T follicular helper cell (primary cell): Measurements from ENCODE around the gene VCX.
"Not testable (repeated sequence)": the region's sequence is repeated elsewhere in the genome, so short reads cannot be mapped to it uniquely, and the experiment has no call there.

Experiments used
- DNase-seq: peaks from one replicate; pipeline ENCODE4 v3.0.0-alpha.2; 2020; ENCODE audit warnings: low read depth
- total RNA-seq, 2 experiments: gene quantifications; one replicate each; lab custom pipeline; 2026; lab: John Stamatoyannopoulos, UW

VCX gene
- 0 reads per million in 2 experiments for total RNA-seq

GRCh38 chrX:7842871-7843270, at the start of gene VCX:
Gene VCX (plus strand): TSS chrX:7843171. CDS start chrX:7843204, 33 bp downstream.
- DNase-seq: not testable (repeated sequence)

- no peak for DNase-seq
Observed at GRCh38 chrX:7798327-7798726, 44.6 kb upstream of the VCX start.

- DNase-seq: no peak
Observed at GRCh38 chrX:7801711-7802110, 41.3 kb upstream of the VCX start.

GRCh38 chrX:7815166-7815805, 27.7 kb upstream of the VCX start:
- no peak for DNase-seq

GRCh38 chrX:7828594-7828993, 14.4 kb upstream of the VCX start:
- no peak for DNase-seq

GRCh38 chrX:7841084-7841805, 1.7 kb upstream of the VCX start:
- DNase-seq: no peak

GRCh38 chrX:7852166-7852565, 9.2 kb downstream of the VCX start:
- no peak for DNase-seq

GRCh38 chrX:7872042-7872441, 29.1 kb downstream of the VCX start:
- no peak for DNase-seq

- no peak for DNase-seq
Observed at GRCh38 chrX:7876957-7877356, 34.0 kb downstream of the VCX start.

- no peak for DNase-seq
Observed at GRCh38 chrX:7889135-7889534, 46.2 kb downstream of the VCX start.

GRCh38 chrX:7889680-7890079, 46.7 kb downstream of the VCX start:
- no peak for DNase-seq

- no peak for DNase-seq
Observed at GRCh38 chrX:7891928-7892327, 49.0 kb downstream of the VCX start.
